ENCODE measurements around the gene C11orf58.

C11orf58 gene

DNA sequence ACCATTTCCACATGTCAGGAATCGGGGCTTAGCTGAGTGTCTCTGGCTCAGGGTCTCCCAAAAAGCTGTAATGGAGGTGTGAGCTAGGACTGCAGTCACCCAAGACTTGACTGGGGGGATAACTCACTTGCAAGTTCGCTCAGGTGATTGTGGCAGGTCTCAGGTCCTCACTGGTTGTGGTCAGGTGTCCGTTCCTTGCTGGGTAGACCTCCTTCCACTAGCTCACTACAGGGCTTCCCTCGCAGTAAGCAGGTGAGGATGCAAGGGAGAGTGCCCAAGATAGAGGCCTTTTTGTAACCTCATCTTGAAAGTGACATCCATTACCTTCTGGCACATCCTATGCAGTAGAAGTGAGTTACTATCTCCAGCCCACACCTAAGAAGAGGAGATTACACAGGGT, 29.5 kb downstream of the C11orf58 start:
- no peak for DNase-seq (ENCODE audit: low read depth in 2 of 2, low spot score in 1 of 2)

GRCh38 chr11:16769386-16769785, 30.9 kb downstream of the C11orf58 start:
- DNase-seq (ENCODE audit: low read depth in 2 of 2, low spot score in 1 of 2), result no peak

- DNase-seq (ENCODE audit: low read depth in 2 of 2, low spot score in 1 of 2), result no peak
These were observed 31.6 kb downstream of the C11orf58 start for GRCh38 chr11:16770016-16770415.

- no peak for DNase-seq (ENCODE audit: low read depth in 2 of 2, low spot score in 1 of 2)
These were observed 33.1 kb downstream of the C11orf58 start for GRCh38 chr11:16771350-16772140.

DNA sequence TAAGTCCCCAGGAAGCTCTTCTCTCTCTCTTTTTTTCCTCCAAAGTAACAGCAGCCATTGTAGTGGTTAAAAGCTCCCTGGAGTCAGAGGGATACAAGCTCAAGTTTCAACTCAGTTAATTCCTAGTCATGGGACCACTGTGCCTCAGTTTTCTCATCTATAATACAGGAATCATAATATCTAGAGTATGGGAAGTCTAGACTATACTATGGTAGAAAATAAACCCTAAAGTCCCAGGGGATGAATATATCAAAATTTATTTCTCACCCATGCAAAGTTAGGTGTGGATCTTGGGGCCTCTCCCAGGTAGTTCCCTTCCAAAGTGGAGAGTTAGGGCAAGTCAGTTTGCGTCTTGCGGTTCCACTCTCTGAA, 33.7 kb downstream of the C11orf58 start:
- no peak for DNase-seq (ENCODE audit: low read depth in 2 of 2, low spot score in 1 of 2)

- DNase-seq (ENCODE audit: low read depth in 2 of 2, low spot score in 1 of 2), result no peak
These were observed 35.8 kb downstream of the C11orf58 start for GRCh38 chr11:16773981-16774935.

DNA sequence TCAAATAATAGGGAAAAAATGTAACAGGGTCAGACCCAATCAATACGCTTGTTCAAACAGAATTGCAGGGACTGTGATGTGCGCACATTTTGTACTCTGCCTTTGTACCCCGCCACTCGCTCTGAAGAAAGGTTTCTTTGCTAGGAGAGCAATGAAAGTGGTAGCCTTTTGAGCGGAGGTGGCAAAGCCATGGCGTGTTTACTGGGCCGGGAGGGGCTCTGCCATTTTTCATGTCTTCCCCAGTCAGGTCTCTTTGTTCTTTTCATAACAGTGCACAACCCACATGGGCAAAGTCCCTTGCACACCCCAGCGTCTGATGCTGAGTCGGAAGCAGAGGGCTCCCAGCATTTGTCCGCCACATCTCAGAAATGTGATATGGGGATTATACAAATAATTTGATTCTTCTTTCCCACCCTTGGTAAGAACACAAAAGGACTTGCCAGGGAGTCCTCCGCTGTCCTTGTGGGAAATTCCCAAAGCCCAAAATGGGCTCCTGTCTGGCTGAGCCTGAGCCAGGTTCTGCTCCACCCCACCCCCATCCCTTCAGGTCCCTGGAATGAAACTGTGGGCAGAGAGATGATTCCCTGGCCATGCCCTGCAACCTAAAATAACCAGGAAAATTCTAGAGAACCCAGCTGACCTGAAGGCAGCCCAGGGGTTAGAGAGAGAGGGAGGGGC, 36.6 kb downstream of the C11orf58 start:
- DNase-seq (ENCODE audit: low read depth in 2 of 2, low spot score in 1 of 2), result no peak

DNA sequence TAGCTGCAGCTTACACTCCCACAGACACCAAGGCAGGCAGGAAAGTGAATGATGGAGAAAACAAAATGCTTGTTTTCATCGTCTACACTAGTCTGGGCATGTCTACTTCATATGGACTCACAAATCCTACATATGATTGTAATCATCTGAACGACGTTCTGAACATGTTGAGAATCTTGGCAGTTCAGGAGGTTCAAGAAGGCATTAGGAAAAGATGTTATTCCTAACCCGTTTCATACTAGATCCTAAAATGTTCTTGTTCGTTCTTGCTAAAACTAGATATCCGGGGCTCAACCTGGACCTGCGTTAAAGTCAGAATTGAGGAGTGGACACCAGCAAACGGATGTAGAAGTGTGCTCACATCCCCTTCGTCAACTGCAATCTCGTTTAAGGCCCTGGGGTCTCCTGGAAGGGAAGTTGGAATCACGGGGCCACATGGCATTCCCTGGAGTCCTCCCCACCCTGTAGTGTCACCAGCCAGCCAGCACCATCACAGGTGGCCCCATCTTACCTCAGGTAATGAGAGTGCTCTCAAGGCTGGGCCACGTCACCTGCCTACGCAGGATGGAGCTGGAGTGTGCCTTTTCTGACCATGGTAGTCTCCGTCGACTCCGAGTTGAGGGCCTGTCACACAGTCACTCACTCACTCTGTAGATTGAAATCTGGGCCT, 37.3 kb downstream of the C11orf58 start:
- no peak for DNase-seq (ENCODE audit: low read depth in 2 of 2, low spot score in 1 of 2)

DNA sequence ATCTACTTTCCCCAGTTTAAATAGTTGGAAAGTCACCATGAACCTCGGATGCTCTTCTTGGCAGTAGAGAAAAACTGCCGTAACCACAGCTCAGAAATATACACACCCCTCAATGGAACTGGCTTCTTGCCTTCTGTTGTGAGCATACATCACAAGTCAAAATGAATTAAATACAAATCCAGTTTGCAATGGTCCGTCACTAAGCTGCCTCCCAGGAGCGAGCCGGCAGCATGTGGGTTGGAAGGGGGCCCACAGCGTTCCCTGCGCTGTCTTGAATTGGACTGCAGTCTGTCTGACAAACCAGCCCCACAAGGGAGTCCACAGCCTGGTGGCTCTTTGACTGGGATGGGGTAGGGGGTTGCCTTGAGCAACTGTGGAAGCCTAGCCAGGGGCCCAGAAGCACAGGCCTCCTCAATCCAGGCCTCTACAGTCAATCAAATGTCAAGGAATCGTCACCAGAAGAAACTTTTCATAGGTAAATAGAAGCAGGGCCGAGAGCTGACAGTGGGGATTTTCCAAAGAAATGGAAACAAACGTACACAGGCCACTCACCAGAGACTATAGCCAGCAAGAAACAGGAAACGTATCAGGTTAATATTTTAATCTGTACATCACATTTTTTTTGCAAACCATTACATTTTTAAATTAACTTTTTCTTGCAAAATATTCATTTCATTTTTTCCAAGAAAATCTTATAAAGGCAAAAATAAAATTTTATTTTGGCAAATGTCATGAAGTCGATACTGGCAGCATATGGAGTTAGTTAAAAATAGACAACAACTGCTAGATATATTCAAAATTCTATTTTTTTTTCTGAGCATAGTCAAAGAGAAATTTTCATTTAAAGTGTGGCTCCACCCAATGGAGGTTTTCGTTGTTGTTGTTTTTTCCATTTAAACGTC, 38.5 kb downstream of the C11orf58 start:
- no peak for DNase-seq (ENCODE audit: low read depth in 2 of 2, low spot score in 1 of 2)

- no peak for DNase-seq (ENCODE audit: low read depth in 2 of 2, low spot score in 1 of 2)
These were observed 39.1 kb downstream of the C11orf58 start for GRCh38 chr11:16777613-16777975.

DNA sequence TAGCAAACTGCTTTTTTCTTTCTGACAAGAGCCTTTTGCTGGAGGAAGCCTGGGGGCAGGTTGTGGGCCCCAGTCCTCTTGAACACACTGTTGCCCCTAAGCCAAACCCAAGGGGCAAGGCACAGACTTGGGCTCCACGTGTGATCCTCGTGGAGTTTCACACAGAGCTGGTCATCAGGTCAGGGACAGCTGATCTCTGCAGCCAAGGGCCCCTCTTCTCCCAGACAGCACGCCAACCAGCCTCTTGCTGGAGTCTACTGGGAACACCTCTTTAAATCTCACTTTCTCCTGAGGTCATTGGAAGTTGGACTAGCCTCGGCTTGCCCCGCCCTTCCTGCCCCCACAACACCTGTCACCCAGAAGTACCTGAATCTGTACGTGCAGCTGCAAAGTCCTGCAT, 39.8 kb downstream of the C11orf58 start:
- DNase-seq (ENCODE audit: low read depth in 2 of 2, low spot score in 1 of 2), result no peak

GRCh38 chr11:16778876-16779275, 40.4 kb downstream of the C11orf58 start:
- no peak for DNase-seq (ENCODE audit: low read depth in 2 of 2, low spot score in 1 of 2)

DNA sequence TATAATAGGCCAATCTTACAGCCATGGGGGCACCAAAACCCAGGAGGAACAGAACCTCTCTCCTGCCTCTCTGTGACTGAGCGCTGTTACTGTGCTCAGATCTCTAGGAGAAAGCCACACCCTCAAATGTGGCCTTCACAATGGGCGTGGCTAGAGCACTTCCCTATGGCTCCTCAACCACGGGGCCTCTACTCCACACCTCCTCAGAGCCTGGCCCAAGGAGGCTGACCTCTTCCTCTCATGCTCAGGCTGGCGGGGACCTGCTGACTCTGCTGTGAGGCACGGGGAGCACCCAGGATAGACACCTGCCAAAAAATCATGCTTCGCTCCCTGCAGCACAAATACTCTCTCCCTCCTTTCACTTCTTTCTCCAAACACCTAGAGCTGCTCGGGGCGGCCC, 41.0 kb downstream of the C11orf58 start:
- no peak for DNase-seq (ENCODE audit: low read depth in 2 of 2, low spot score in 1 of 2)

DNA sequence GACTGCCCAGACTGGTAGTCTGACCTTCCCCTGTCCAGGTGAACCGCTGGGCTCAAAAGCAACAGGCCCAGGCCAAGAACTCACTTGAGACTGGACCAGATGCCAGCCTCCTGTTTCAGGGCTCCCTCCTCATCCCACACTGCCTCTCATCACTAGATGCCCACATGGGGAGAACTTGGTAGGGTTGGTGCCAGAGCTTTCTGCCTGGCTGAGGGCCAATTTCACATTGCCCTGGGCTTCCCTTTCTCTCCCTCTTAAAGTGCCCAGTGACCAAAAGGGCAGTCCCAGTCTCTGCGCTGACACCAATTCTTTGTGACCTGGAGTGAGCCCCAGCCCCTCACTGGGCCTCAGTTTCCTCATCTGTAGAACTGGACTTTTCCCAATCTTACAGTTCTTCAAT, 41.7 kb downstream of the C11orf58 start:
- DNase-seq (ENCODE audit: low read depth in 2 of 2, low spot score in 1 of 2), result no peak

DNA sequence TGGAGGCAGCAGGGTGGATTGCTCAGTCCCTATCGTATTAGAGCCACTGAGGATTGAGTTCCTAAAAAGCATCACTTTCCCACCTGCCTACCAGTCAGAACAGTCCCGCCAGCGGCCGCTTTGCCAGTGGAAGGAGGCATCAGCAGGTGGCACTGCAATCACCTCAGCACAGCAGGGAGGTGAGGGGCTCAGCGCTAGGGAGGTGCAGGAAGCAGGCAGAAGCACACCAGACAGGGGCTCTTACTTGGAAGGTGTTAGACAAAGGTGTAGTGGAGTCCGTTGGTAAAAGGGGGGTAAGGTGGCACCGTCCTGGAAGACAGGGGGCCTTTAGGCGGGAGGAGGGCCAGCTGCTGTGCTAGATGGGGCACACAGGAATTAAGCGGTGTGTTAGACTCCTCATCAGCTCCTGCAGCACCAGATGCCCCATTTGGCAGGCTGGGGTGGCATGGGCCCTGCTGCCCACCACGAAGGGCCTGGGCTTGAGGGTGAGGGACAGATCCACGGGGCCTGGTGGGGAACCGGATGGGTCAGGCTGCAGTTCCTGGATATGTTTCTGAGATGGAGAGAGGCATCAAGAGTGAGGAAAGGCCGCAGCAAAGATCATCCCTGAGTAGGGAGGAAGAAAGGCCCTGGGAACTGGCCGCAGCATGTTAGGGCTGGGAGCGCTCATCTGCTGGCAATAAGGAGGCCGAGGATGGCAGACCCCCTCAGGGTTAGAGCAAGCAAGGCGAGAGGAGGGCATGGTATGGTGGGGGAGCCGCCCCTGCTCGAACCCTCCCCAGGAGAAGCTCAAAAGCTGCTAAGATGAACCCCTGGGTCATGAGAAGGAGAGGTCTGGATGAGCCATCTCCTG, 42.5 kb downstream of the C11orf58 start:
- no peak for DNase-seq (ENCODE audit: low read depth in 2 of 2, low spot score in 1 of 2)

DNA sequence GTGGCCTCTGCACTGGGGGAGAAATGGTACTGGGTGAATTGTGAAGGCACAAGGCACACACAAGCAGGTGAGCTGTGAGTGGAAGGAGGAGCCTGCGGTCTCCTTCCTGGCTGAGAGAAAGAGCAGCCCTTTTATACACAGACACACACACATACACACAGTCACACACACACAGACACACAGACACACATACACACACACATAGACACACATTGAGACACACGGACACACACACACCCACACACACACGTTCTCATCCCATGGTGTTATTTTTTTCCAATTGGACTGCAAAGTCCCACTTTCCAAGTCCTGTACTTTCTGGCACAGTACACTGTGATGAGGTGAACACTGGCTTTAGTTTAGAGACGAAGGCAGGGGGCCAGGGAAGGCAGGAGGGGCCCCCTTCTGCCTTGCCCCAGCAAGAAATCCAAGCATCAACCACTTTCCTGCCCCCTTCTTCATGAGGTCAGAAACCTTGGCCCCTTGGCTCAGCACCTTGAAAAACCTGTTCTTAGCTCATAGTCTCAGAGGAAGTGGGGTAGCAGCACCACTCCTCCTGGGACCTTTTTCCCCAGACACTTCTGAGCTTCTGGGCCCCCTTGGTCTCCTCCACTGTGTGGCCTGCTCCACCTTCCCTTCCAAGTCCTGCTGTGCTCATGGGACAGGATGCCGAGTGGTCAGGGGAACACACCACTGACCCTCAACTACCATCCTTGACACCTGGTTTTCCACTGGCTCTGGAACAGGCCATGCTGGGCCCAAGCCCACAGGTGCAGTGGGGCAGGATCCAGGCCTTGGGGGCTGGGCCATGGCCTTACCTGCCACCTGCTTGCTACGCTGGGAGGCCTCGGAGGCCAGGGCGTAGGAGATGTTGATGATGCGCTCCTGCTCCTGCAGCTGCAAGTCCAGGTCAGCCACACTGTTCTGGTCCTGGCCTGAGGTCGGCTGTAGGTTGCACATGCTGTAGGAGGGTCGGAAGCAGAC, 43.8 kb downstream of the C11orf58 start:
- no peak for DNase-seq (ENCODE audit: low read depth in 2 of 2, low spot score in 1 of 2)

GRCh38 chr11:16783321-16783801, 44.9 kb downstream of the C11orf58 start:
- no peak for DNase-seq (ENCODE audit: low read depth in 2 of 2, low spot score in 1 of 2)

DNA sequence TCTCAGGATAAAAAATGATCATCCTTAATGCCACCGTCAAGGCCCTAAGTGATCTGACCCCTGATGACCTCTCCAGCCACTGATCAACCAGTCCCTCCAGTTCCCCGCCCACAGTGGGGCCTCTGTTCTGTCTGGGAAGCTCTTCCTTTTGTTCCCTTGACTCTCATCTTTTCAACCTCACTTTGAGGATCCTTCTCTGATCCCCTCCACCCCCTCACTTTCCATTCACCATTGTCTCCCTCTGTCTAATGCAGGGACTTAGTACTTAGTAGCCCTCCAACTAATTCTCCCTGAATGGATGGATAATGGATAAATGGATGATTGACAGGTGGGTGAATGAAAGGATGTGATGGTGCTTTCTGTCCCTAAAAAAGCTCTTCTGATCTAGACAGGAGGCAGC, 45.6 kb downstream of the C11orf58 start:
- no peak for DNase-seq (ENCODE audit: low read depth in 2 of 2, low spot score in 1 of 2)
